ENCODE results near the gene SULT1A2. TPM values are rescaled to one million over a fixed set of nuclear protein-coding genes. Genes with fewer than 3 reads are reported as not detected.
A peak's percentile ranks its signal among the peaks of the same experiment; 100 is the strongest.

Gene SULT1A2
- total and polyA plus RNA-seq, 2 of the 13 experiments (the other 11 are each of a cell fraction or from before 2014, with no cell fraction given), result 33.0 to 34.2 TPM

GRCh38 chr16:28609631-28610594 lies 13.1 kb upstream of the SULT1A2 start, which contains the start of gene SULT1A1 (continued):
- TF ChIP-seq ZNF318 (CRISPR knock-in tag; IDR thresholded peaks at IDR 0.05) (peak; percentile 24; the same call in 1 of the 2 replicates), DNMT1 (CRISPR knock-in tag; IDR thresholded peaks at IDR 0.05) (peak; percentile 77; the same call in 1 of the 2 replicates), PCBP2 (optimal IDR thresholded peaks at IDR 0.05; ENCODE audit: low read depth, low read length, poor library complexity, severe bottlenecking) (no peak), ZFP41 (CRISPR knock-in tag; IDR thresholded peaks at IDR 0.05; ENCODE audit: borderline replicate concordance) (0 out of 2 replicates have a peak, but pooled peaks have one; percentile 23), PHB2 (IDR thresholded peaks at IDR 0.05; ENCODE audit: partially characterized antibody) (no peak), SKI (IDR thresholded peaks at IDR 0.05; ENCODE audit: partially characterized antibody) (no peak), MTERF4 (CRISPR knock-in tag; IDR thresholded peaks at IDR 0.05) (no peak), ERF (CRISPR knock-in tag; IDR thresholded peaks at IDR 0.05) (peak; percentile 58), ATM (IDR thresholded peaks at IDR 0.05; ENCODE audit: borderline replicate concordance) (no peak), ZNF691 (CRISPR knock-in tag; IDR thresholded peaks at IDR 0.05; ENCODE audit: borderline replicate concordance, low read depth) (peak; percentile 19; the same call in 1 of the 2 replicates), ZFP82 (CRISPR knock-in tag; IDR thresholded peaks at IDR 0.05; ENCODE audit: borderline replicate concordance) (peak; percentile 66; the same call in 1 of the 2 replicates), NR1H2 (CRISPR knock-in tag; IDR thresholded peaks at IDR 0.05; ENCODE audit: borderline replicate concordance, low read depth) (peak; percentile 73; the same call in 1 of the 2 replicates), SP2 (CRISPR knock-in tag; IDR thresholded peaks at IDR 0.05) (peak; percentile 64), ZNF747 (CRISPR knock-in tag; IDR thresholded peaks at IDR 0.05; ENCODE audit: borderline replicate concordance) (0 out of 2 replicates have a peak, but pooled peaks have one; percentile 62), ZSCAN5A (CRISPR knock-in tag; IDR thresholded peaks at IDR 0.05; ENCODE audit: borderline replicate concordance) (no peak), HNRNPK (IDR thresholded peaks at IDR 0.05; ENCODE audit: low read depth, low read length, poor library complexity, severe bottlenecking) (no peak)
